HepG2 (cell line): Measurements from ENCODE around the gene COX7A2L. TPM values are rescaled to one million over a fixed set of nuclear protein-coding genes. Genes with fewer than 3 reads are reported as not detected.

Experiments
- ATAC-seq: fragments of 200-7000 bp; cut with Tn5 transposase; 3 replicates; pipeline ENCODE4 v1.9.1; 2020; ENCODE audit warnings: mild to moderate bottlenecking, moderate library complexity
- BruUV-seq: library from RNA; stranded (reverse); fragments of 400-500 nt; replicated peaks from 2 replicates; lab custom pipeline; 2021; lab: Mats Ljungman, UMichigan
- CTCF ChIA-PET: fragments of 300-600 bp; formaldehyde crosslinking; extraction: SDS; loops from one replicate; lab custom pipeline; 2021; ENCODE audit warnings: low total read pairs, inconsistent platforms, low intra/inter-chr PET ratio; lab: Yijun Ruan, JAX
- POLR2A ChIA-PET: fragments of 350-600 bp; sonication (Branson Sonifier 250); formaldehyde crosslinking; loops from one replicate; lab custom pipeline; 2020; ENCODE audit warnings: antibody characterized with exemption, inconsistent platforms; lab: Yijun Ruan, JAX
- DNase-seq: peaks from one replicate; pipeline ENCODE4 v3.0.0-alpha.2; 2015; ENCODE audit warnings: low spot score
- FAIRE-seq: peaks from 3 replicates; lab custom pipeline; 2011; peaks lifted over from hg19 to GRCh38; lab: Jason Lieb, UNC
- H2AFZ ChIP-seq: one replicate; pipeline ENCODE4 v1.6.1; 2011; ENCODE audit warnings: low read length, inconsistent platforms
- H3K27ac ChIP-seq: fragments of 300-600 bp; 3 replicates; pipeline ENCODE4 v1.8.0; 2011; ENCODE audit warnings: mixed run types, mild to moderate bottlenecking, mixed read lengths, low read length, inconsistent platforms; ENCODE audit not compliant: insufficient read depth; ENCODE audit errors: extremely low read length
- H3K27me3 ChIP-seq, 2 experiments: fragments of 200-600 bp in 1 of 2; 2 replicates in 1 of 2; 3 replicates in 1 of 2; pipeline versions ENCODE4 v1.6.0 to v1.8.0; 2011; ENCODE audit warnings: low read length in 2 of 2, mild to moderate bottlenecking in 2 of 2, moderate library complexity in 2 of 2, inconsistent platforms in 1 of 2; ENCODE audit not compliant: insufficient read depth in 2 of 2, control insufficient read depth in 1 of 2
- H3K36me3 ChIP-seq, 2 experiments: fragments of 200-600 bp in 1 of 2; replicated peaks in 1 of 2; 2 replicates in 1 of 2; 3 replicates in 1 of 2; pipeline versions ENCODE4 v1.5.1 to v1.8.0; 2011; ENCODE audit warnings: low read length in 2 of 2, inconsistent platforms in 1 of 2; ENCODE audit not compliant: insufficient read depth in 2 of 2, control insufficient read depth in 1 of 2
- H3K4me1 ChIP-seq: 2 replicates; pipeline ENCODE4 v1.5.1; 2012; ENCODE audit warnings: low read length, inconsistent platforms; ENCODE audit not compliant: insufficient read depth
- H3K4me2 ChIP-seq: 2 replicates; pipeline ENCODE4 v1.6.0; 2011; ENCODE audit warnings: low read depth, low read length, inconsistent platforms
- H3K4me3 ChIP-seq, 3 experiments: fragments of 200-600 bp in 1 of 3; sonication (generic), shearing (Covaris generic) in 1 of 3; replicated peaks in 1 of 3; 2 replicates each; pipeline ENCODE4 v1.5.1; 2011 to 2016; ENCODE audit warnings: low read length in 3 of 3, inconsistent platforms in 2 of 3, low read depth in 2 of 3, mild to moderate bottlenecking in 2 of 3, control low read depth in 1 of 3, mixed read lengths in 1 of 3; ENCODE audit not compliant: insufficient read depth in 1 of 3
- H3K79me2 ChIP-seq: one replicate; pipeline ENCODE4 v1.6.1; 2011; ENCODE audit warnings: low read length, inconsistent platforms; ENCODE audit not compliant: insufficient read depth
- H3K9ac ChIP-seq: 2 replicates; pipeline ENCODE4 v1.6.0; 2011; ENCODE audit warnings: mild to moderate bottlenecking, low read depth, low read length, inconsistent platforms; ENCODE audit not compliant: insufficient read depth
- H3K9me3 ChIP-seq: 2 replicates; pipeline ENCODE4 v1.5.1; 2012; ENCODE audit warnings: mild to moderate bottlenecking, low read length
- H4K20me1 ChIP-seq: 2 replicates; pipeline ENCODE4 v1.6.0; 2011; ENCODE audit warnings: inconsistent platforms, mild to moderate bottlenecking, low read length, moderate library complexity; ENCODE audit not compliant: insufficient read depth
- ETS1 ChIP-seq: sonication (generic); formaldehyde crosslinking; IDR thresholded peaks from 2 replicates; pipeline ENCODE4 v1.4.0; 2020; ENCODE audit warnings: missing genetic modification reagents
- NR3C1 ChIP-seq: sonication (generic); formaldehyde crosslinking; IDR thresholded peaks from 2 replicates; pipeline ENCODE4 v1.4.0; 2020; ENCODE audit warnings: missing genetic modification reagents
- POLR2A ChIP-seq, 2 experiments: IDR thresholded peaks; 2 replicates each; pipeline ENCODE4 v1.6.1; 2011; ENCODE audit warnings: low read depth in 2 of 2, low read length in 2 of 2, mild to moderate bottlenecking in 1 of 2, moderate library complexity in 1 of 2; ENCODE audit not compliant: insufficient read depth in 1 of 2
- POLR2AphosphoS2 ChIP-seq: IDR thresholded peaks from 2 replicates; pipeline ENCODE4 v1.6.1; 2011; ENCODE audit warnings: low read depth, low read length, improper control_type of control experiment
- POLR2AphosphoS5 ChIP-seq: IDR thresholded peaks from 2 replicates; pipeline ENCODE4 v1.6.1; 2012; ENCODE audit warnings: low read depth, low read length
- POLR2G ChIP-seq: fragments of 200-400 bp; formaldehyde crosslinking; IDR thresholded peaks from 2 replicates; pipeline ENCODE4 v1.6.1; 2018; ENCODE audit warnings: mild to moderate bottlenecking, low read depth, low read length, moderate library complexity
- RBM22 ChIP-seq: fragments of 200-400 bp; formaldehyde crosslinking; optimal IDR thresholded peaks from 2 replicates; pipeline ENCODE3; 2017; ENCODE audit warnings: mild to moderate bottlenecking, low read length, moderate library complexity
- REST ChIP-seq, 2 experiments: IDR thresholded peaks; 2 replicates each; pipeline ENCODE4 v1.6.1; 2011 to 2012; ENCODE audit warnings: low read length in 2 of 2, borderline replicate concordance in 1 of 2, low read depth in 1 of 2, mild to moderate bottlenecking in 1 of 2, moderate library complexity in 1 of 2
- WGBS: methylation state at CpG from one replicate; pipeline ENCODE4 v1.1.6; 2017; ENCODE audit warnings: low lambda C conversion rate; 5-methylcytosine and 5-hydroxymethylcytosine counted together
- in situ Hi-C: cut with HindIII; loops from 2 replicates; pipeline ENCODE4 v1.10.0; 2017; ENCODE audit warnings: low pct_unique_long_range_greater_than_20kb; ENCODE audit not compliant: extremely low pct_ligation_motif_present
- intact Hi-C: fragments of 100-400 bp; cut with micrococcal nuclease; formaldehyde crosslinking; loops from one replicate; pipeline ENCODE4 v1.10.0; 2022; ENCODE audit not compliant: unreplicated experiment
- polyA plus RNA-seq, 8 experiments: library from polyadenylated mRNA; depleted of rRNA in 3 of 8; stranded (reverse) in 7 of 8; unstranded in 1 of 8; fragments of >200 nt; fragmentation: Illumina TruSeq in 4 of 8; extraction: Trizol in 4 of 8; gene quantifications; 2 replicates each; pipeline versions ENCODE4 v1.2.1 to v1.2.3, GENCODE V29; 2011 to 2016; ENCODE audit warnings: low read depth in 4 of 8, missing spikeins in 1 of 8, mixed read lengths in 1 of 8; ENCODE audit not compliant: insufficient read depth in 1 of 8
- total RNA-seq, 5 experiments: library from RNA; depleted of rRNA; stranded (reverse); fragments of >200 nt; fragmentation: Illumina TruSeq; extraction: Trizol; gene quantifications; 2 replicates each; pipeline ENCODE4 v1.2.3, GENCODE V29; 2016; ENCODE audit warnings: low read depth in 1 of 5

Gene COX7A2L
- total and polyA plus RNA-seq, 2 of the 13 experiments (the other 11 are each of a cell fraction or from before 2014, with no cell fraction given) = 155 to 201 TPM

- in situ Hi-C loops (no loop called here), intact Hi-C loops (no loop called here)
- no TSS peak for BruUV-seq
- Histone ChIP-seq H3K36me3 (peaks cover 26 to 81% of the 10 kb centered on the region in 2 experiments), H2AFZ (no peak overlapping the region), H3K4me3 (no peak overlapping the region), H3K4me2 (no peak overlapping the region), H3K9me3 (no peaks in the 10 kb centered on the region), H3K9ac (no peak overlapping the region), H3K4me1 (no peaks in the 10 kb centered on the region; the same call in 1 of the 2 replicates), H3K27me3 (no peaks in the 10 kb centered on the region), H3K79me2 (peaks cover 3% of the 10 kb centered on the region), H4K20me1 (peaks cover 18% of the 10 kb centered on the region; the same call in 1 of the 2 replicates), H3K27ac (no peak overlapping the region)
- FAIRE-seq (no peak), ATAC-seq (peak; percentile 14), DNase-seq (no peak)
- POLR2A ChIA-PET = no interaction called here
- CTCF ChIA-PET = no interaction called here
- peak in 1 of 2 experiments; percentile 20; a peak in 1 of 4 replicates for TF ChIP-seq POLR2A (IDR thresholded peaks at IDR 0.05; ENCODE audit: insufficient read depth in 1 of 2, low read depth in 2 of 2, low read length in 2 of 2)
- peak; percentile 69 for TF ChIP-seq POLR2AphosphoS2
- TF ChIP-seq REST (IDR thresholded peaks at IDR 0.05; ENCODE audit: borderline replicate concordance in 1 of 2, low read depth in 1 of 2, low read length in 2 of 2) = no peak
- peak; percentile 91 for TF ChIP-seq RBM22
- TF ChIP-seq ETS1 = no peak
- peak; percentile 45; the same call in 1 of the 2 replicates for TF ChIP-seq POLR2G
- TF ChIP-seq POLR2AphosphoS5 = 0 out of 2 replicates have a peak, but pooled peaks have one; percentile 3
- TF ChIP-seq NR3C1 = no peak
- 76% methylated on average over 3 of the region's 3 CpGs for WGBS
Observed at GRCh38 chr2:42316910-42317309, 44.1 kb downstream of the COX7A2L start.
